ENCODE measurements around the gene UGT1A1.
A peak's percentile ranks its signal among the peaks of the same experiment; 100 is the strongest.

UGT1A1 gene

GRCh38 chr2:233799087-233799665 lies 39.1 kb downstream of the UGT1A1 start:
- no peak for DNase-seq

DNA sequence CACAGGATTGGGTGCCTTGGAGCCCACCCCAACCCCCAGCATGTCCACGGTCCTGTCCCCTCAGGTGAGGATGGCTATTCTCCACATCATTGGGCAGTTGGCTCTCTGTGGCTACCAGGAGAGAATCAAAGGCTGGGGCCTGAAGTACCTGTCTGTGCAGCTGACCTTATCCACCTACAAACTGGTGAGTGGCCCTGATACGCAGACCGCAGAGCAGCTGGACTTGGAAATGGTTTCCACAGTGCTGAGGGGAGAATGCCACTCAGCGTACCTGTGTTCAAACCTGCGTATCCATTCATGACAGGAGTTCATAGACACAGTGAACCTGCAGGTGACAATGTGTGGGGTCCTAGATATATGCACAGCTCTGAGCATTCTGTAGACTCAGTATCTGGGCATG lies 39.6 kb downstream of the UGT1A1 start:
- DNase-seq: no peak

DNA sequence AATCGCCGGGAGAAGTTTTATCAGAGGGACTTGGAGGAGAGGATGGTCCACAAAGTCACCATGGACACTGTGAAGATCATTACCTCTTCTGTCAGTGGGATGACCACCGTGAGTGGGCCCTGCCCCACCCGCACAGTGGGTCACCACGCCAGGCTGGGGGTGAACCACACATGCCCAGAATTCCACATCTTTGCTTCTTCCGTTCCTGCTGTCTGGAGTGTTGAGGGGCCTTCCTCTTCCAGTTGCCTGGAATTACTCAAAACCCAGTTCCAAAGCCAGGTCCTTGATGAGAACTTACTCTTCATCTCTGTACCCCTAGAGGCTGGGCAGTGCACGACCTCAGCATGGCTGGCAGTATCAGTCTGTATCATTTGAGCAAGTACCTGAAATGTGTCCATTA lies 40.1 kb downstream of the UGT1A1 start:
- no peak for DNase-seq

GRCh38 chr2:233801357-233802131 lies 41.5 kb downstream of the UGT1A1 start:
- no peak for DNase-seq

DNA sequence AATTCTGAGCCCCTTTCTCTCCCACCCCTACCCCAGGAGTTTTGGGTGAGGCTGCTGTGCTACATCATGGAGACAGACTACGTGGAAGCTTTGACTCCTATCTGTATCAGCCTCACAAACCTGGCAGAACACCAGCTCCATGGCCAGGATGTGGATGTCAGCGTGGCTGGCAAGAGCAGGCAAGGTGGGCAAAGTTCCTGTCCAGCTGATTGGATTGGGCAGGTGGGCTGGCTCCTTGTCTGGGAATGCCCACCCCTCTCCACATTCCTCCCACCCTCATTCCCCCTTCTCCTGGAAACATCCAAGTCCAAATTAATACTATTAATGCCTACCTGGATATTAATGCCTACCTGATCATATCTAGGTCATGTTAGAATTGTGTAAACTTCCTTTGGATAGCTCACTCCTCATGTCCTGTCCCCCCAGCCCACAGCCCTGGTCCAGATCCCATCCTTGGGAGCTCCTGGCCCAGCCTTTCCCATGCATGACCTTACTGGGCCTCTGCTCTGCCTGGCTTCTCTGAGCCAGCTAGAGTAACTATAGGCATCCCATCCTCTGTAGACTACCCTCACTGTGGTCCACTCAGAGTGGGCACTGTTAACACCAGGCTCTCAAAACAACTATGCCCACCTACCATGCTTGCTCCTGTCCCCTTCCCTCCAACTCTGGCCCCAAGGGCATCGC lies 42.2 kb downstream of the UGT1A1 start:
- no peak for DNase-seq

DNA sequence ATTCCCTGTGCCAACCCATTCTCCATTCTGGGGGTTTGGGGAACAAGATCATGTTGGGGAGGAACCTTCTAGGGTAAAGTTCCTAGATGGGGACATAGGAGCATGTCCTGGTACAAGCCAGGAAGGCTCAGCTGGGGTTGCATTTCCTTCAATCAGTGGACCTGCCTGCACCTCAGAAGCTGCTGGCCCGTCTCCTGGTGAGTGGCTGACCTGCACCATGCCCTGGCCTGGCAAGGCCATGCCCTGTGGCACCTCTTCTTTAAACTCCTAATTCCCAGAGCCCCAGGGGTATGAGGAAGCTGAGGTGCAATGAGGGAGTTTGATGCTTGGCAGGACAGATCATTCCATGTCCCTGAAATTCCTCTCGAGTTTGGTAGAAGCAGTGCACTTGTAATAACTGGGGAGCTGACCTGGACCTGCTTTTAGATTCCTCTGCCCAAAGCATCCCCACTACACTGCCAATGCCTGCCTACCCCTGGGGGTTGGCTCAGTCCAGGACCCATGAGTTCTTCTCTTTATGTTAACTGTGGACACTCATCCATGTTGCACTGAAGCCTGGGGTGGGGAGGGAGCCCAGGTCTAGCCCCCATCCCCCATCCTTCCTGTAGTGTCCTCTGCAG lies 43.3 kb downstream of the UGT1A1 start:
- DNase-seq: no peak

- no peak for DNase-seq
Measured at GRCh38 chr2:233803994-233804393, 43.9 kb downstream of the UGT1A1 start.

DNA sequence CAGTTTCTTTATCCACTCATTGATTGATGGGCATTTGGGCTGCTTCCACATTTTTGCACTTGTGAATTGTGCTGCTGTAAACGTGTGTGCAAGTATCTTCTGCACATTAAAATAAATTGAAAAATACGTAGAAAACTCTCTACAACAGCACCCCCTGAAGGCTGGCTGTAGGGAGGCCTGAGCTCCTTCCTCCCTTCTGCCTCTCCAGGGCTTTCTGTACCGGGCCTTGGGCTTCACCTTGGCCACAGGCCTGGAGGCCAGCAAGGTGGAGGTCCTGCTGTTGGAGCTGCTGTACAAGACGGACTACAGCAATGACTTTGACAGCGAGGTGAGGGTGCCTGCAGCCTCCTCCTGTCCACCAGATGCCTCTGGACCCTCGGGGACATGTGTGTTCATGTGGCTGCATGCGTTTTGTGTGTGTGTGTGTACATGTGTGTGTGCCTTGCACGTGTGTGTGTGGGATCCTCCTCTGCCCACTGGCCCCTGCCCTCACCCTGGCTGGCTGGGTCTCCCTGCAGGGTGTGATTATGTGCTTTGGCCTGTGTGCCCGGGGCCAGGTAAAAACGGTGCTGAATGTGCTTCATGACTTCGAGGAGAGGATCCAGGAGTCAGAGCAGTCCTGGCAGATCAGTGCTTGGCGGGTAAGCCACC lies 47.3 kb downstream of the UGT1A1 start:
- DNase-seq: no peak

- DNase-seq: no peak
Measured at GRCh38 chr2:233807966-233808935, 48.2 kb downstream of the UGT1A1 start.

GRCh38 chr2:233810385-233810784 lies 50.3 kb downstream of the UGT1A1 start:
- no peak for DNase-seq

- DNase-seq: no peak
Measured at GRCh38 chr2:233811087-233811486, 51.0 kb downstream of the UGT1A1 start.

GRCh38 chr2:233811732-233812131 lies 51.7 kb downstream of the UGT1A1 start:
- no peak for DNase-seq

DNA sequence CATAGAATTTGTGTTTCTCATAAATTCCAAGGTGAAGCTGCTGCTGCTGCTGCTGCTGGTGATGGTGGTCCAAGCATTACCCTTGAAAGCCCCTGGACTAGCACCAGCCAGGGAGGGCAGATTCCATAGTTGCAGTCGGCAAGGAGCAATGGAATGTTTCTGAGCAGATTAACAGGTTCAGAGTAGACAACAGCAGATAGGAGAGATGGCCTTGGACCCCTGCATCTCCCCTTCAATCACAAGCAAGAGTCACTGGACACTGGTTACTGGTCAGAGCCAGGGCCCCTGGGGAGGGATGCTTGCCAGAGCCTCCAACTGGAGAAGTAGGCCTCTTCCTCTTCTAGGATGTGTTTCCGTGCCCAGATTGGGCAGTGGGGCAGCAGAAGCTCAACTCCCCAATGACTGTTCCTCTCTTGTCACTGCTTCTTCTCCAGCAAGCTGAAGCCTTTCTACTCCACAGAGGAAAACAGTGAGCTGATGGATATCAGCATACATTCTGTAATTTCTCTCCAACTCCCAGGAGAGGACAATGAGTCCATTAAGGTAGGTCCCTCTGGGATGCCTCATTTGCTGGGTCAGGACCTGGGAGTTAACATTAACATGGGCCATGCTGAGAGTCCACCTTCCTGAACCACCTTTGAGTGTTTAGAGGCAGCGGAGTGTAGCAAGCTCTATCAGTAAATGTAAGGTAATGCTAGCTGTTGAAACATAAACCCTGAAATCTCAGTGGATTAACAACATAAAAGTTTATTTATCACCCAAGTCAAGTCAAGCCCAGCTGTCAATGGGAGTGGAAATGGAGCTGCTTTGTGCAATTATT lies 53.4 kb downstream of the UGT1A1 start:
- no peak for DNase-seq

GRCh38 chr2:233814056-233814835 lies 54.2 kb downstream of the UGT1A1 start:
- peak; percentile 20 for DNase-seq

DNA sequence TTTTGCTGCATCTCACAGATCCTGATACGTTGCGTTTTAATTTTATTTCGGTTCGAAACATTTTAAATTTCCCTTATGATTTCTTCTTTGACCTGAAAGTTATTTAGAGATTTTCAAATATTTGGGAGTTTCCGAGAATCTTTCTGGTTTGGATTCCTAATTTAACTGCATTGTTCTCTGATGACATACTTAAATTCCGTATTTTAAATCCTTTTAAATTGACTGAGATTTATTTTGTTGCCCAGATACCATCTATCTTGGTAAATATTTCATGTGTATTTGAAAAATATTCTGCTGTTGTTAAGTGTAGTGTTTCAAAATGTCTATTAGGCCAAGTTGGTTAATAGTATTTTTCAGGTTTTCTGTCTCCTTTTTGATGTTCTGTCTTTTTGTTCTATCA lies 55.8 kb downstream of the UGT1A1 start:
- no peak for DNase-seq

DNA sequence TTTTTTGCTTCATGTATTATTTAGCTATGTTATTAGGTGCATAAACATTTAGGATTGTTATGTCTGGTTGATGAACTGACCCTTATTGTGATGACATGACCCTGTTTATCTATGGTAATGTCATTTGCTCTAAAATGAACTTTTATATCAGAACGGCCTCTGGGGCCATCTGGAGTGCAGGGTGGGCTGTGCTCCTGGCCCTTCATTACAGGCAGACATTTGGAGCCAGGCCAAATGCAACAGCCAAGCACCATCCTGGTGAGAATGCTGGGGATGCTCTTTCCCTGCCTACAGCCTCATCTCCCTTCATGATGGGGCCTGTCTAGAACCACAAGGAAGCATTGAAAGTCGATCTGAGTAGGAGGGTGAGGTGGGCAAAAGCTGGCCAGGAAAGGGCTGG lies 56.3 kb downstream of the UGT1A1 start:
- no peak for DNase-seq

- no peak for DNase-seq
Measured at GRCh38 chr2:233816771-233817170, 56.7 kb downstream of the UGT1A1 start.

GRCh38 chr2:233817361-233817911 lies 57.4 kb downstream of the UGT1A1 start:
- DNase-seq: no peak

GRCh38 chr2:233817995-233818638 lies 58.0 kb downstream of the UGT1A1 start:
- DNase-seq: no peak

All from activated CD4-positive, alpha-beta T cell treated with anti-CD3 and anti-CD28 coated beads, Interleukin-2, Interleukin-6, amounts not matched to agents 100 ng/mL and 50 ng/mL, durations not matched to agents 16 hours and 8 hours (primary cell).